Transverse colon (tissue), 4 donors: ENCODE results near the gene NECAP2.

ENCODE experiments used
- POLR2AphosphoS5 ChIP-seq, 3 donors: sonication (generic); formaldehyde crosslinking; IDR thresholded peaks; one replicate each; pipeline ENCODE4 v1.6.1; 2016; ENCODE audit warnings: antibody characterized with exemption in 3 of 3
- TF ChIP-seq, protein P1 (sequence below), 5 experiments: fragments of 200-600 bp in 3 of 5; fragments of 450-650 bp in 2 of 5; sonication (generic) in 3 of 5; IDR thresholded peaks; 1 replicate in 2 of 5; 2 replicates in 3 of 5; pipeline ENCODE4 v1.5.1; 2016 to 2017; ENCODE audit warnings: antibody characterized with exemption in 5 of 5, inconsistent platforms in 3 of 5, mild to moderate bottlenecking in 2 of 5, moderate library complexity in 1 of 5

DNA sequence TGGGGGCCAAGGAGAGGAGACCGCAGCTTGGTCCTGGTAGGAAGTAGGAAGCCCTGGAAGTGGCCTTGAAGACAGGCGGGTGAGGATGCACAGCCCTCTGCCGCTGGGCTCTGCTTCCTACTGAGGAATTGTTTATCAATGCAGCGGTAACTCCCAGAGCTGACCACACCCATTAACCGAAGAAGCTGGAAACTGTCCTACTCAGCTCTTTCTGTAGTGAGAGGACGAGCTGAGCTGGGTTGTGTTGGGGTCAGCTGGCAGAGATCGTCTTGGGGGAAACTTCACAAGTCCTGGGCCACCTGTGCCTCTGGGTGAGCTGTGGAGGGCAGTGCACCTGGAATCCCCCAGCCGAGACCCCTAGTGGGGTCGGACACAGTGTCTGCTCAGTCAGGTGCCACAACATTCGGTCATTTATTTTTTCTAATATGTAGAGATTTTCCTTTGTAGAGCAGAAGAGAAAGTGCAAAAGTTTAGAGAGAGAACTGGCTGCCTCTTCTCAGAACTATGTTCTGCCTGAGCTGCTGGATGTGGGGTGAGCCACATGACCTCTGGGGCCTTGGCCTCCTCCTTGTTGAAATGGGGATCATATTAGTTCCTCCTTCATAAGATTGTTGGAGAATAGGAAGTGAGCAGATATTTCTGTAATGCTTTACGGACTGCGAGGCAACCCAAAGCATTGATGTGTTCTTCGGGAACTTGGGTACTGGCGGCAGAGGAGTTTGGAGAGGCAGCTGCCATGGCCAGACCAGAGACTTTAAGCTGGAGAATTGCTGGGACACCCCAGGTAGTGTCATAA, 3.6 kb downstream of the NECAP2 start:
- TF ChIP-seq, protein P1, sequence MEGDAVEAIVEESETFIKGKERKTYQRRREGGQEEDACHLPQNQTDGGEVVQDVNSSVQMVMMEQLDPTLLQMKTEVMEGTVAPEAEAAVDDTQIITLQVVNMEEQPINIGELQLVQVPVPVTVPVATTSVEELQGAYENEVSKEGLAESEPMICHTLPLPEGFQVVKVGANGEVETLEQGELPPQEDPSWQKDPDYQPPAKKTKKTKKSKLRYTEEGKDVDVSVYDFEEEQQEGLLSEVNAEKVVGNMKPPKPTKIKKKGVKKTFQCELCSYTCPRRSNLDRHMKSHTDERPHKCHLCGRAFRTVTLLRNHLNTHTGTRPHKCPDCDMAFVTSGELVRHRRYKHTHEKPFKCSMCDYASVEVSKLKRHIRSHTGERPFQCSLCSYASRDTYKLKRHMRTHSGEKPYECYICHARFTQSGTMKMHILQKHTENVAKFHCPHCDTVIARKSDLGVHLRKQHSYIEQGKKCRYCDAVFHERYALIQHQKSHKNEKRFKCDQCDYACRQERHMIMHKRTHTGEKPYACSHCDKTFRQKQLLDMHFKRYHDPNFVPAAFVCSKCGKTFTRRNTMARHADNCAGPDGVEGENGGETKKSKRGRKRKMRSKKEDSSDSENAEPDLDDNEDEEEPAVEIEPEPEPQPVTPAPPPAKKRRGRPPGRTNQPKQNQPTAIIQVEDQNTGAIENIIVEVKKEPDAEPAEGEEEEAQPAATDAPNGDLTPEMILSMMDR (IDR thresholded peaks at IDR 0.05), result no peak
- TF ChIP-seq POLR2AphosphoS5 (IDR thresholded peaks at IDR 0.05), result no peak
